RWPE2 (cell line): ENCODE results near the gene RHEB.
A peak's percentile ranks its signal among the peaks of the same experiment; 100 is the strongest.

Experiments
- ATAC-seq: fragments of 200-7000 bp; cut with Tn5 transposase; 3 replicates; pipeline ENCODE4 v1.9.1; 2021; ENCODE audit warnings: low read depth
- DNase-seq: peaks from one replicate; pipeline ENCODE4 v3.0.0-alpha.2; 2020; ENCODE audit warnings: low spot score
- H3K27ac ChIP-seq: fragments of 450-650 bp; 2 replicates; pipeline ENCODE4 v1.5.1; 2017; ENCODE audit warnings: mild to moderate bottlenecking; ENCODE audit not compliant: poor library complexity, severe bottlenecking
- H3K27me3 ChIP-seq: fragments of 250-450 bp; sonication (Bioruptor Pico); 2 replicates; pipeline ENCODE4 v1.5.1; 2021; ENCODE audit warnings: mild to moderate bottlenecking, moderate library complexity; ENCODE audit not compliant: insufficient read depth, poor library complexity, severe bottlenecking
- H3K36me3 ChIP-seq: fragments of 250-450 bp; sonication (Bioruptor Pico); 2 replicates; pipeline ENCODE4 v1.5.1; 2020; ENCODE audit warnings: low read depth, mild to moderate bottlenecking, moderate library complexity
- H3K4me1 ChIP-seq: fragments of 250-450 bp; sonication (Bioruptor Pico); 2 replicates; pipeline ENCODE4 v1.5.1; 2021; ENCODE audit warnings: mild to moderate bottlenecking, moderate library complexity; ENCODE audit not compliant: insufficient read depth, poor library complexity, severe bottlenecking
- H3K4me3 ChIP-seq: fragments of 250-450 bp; sonication (Bioruptor Pico); 2 replicates; pipeline ENCODE4 v1.5.1; 2021; ENCODE audit warnings: mild to moderate bottlenecking, moderate library complexity; ENCODE audit not compliant: severe bottlenecking
- H3K9me3 ChIP-seq: fragments of 250-450 bp; sonication (Bioruptor Pico); 2 replicates; pipeline ENCODE4 v1.5.1; 2021; ENCODE audit warnings: mild to moderate bottlenecking, moderate library complexity; ENCODE audit not compliant: severe bottlenecking
- CTCF ChIP-seq: fragments of 450-650 bp; IDR thresholded peaks from one replicate; pipeline ENCODE4 v1.5.1; 2017; ENCODE audit warnings: mild to moderate bottlenecking, moderate library complexity; ENCODE audit not compliant: poor library complexity, severe bottlenecking

RHEB gene

GRCh38 chr7:151460474-151460855, 59.2 kb downstream of the RHEB start:
- no peak overlapping the region for H3K4me3 ChIP-seq
- ATAC-seq (no peak), DNase-seq (no peak)
- peaks cover 8% of the 10 kb centered on the region for H3K36me3 ChIP-seq
- H3K4me1 ChIP-seq, result peaks cover 12% of the 10 kb centered on the region
- H3K27ac ChIP-seq, result peak overlapping the region; percentile 44
- H3K9me3 ChIP-seq, result peaks cover 15% of the 10 kb centered on the region
- no peaks in the 10 kb centered on the region for H3K27me3 ChIP-seq
- no peak for TF ChIP-seq CTCF

DNA sequence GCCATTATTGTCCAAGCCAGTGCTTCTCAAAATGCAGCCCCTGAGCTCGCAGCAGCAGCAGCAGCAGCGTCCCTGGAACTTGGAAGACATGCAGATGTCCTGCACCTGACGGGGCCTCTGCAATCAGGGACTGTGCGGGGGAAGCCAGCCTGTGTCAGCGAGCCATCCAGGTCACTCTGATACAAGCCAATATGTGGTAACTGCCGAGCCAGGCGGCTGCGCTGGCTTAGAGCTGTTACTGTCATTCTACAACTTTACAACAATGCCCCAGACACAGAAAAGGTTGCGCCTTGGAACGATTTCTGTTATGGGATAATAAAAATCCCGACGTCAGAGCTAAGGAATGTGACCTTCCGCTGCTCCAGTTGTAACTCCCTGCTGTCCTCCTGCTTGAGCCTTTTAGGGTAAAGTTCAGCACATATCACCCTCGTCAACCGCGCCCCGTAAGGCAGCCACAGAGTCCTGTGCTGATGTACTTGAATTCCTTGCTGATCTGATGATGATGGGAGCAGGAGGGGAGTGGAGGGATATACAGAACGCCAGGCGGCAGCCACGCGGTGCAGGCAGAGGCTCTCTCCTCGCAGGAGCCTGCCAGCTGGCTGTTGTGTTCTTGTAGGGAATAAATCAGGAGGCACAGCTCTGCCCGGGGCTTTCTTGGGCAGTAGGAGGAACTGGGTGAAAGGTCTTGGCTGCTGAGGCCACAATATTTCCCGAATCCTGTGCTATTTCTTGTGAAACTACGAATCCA, 59.8 kb downstream of the RHEB start:
- DNase-seq (peak; percentile 77), ATAC-seq (peak; percentile 91)
- Histone ChIP-seq H3K9me3 (peaks cover 15% of the 10 kb centered on the region), H3K4me3 (no peak overlapping the region), H3K27me3 (no peaks in the 10 kb centered on the region), H3K4me1 (peaks cover 12% of the 10 kb centered on the region), H3K36me3 (peaks cover 5% of the 10 kb centered on the region; the same call in 1 of the 2 replicates), H3K27ac (peak overlapping the region; percentile 44)
- peak; percentile 35 for TF ChIP-seq CTCF

DNA sequence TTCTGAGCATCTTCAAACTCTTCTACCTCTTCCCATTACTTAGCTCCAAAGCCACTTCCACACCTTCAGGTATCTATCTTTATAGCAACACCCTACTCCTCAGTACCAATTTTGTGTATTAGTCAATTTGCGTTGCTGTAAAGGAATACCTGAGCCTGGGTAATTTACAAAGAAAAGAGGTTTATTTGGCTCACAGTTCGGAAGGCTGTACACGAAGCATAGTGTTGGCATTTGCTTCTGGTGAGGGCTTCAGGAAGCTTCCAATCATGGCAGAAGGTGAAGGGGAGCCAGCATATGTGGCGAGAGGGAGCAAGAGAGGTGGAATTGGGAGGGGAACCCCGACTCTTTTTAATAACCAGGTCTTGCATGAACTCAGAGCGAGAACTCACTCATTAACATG, 62.2 kb downstream of the RHEB start:
- no peak for TF ChIP-seq CTCF
- no peak overlapping the region for H3K4me3 ChIP-seq
- peaks cover under 1% of the 10 kb centered on the region; the same call in 1 of the 2 replicates for H3K36me3 ChIP-seq
- H3K27ac ChIP-seq, result no peak overlapping the region
- DNase-seq, result no peak
- peaks cover 12% of the 10 kb centered on the region for H3K4me1 ChIP-seq
- ATAC-seq, result no peak
- H3K9me3 ChIP-seq, result peaks cover 10% of the 10 kb centered on the region
- H3K27me3 ChIP-seq, result no peaks in the 10 kb centered on the region

DNA sequence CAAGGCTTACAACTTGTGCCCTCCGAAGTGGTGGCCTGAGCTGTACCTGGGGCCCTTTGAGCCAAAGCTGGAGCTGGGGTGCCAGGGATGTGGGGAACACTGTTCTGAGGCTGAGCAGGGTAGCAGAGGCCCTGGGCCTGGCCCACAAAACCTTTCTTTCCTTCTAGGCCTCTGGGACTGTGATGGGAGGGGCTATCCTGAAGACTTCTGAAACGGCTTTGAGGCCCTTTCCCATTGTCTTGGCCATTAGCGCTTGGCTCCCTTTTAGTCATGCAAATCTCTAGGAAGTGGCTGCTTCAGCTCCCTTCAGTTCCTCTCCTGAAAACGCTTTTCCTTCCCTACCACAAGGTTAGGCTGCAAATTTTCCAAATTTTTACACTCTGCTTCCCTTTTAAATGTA, 62.9 kb downstream of the RHEB start:
- Histone ChIP-seq H3K4me3 (no peak overlapping the region), H3K9me3 (peaks cover 4% of the 10 kb centered on the region), H3K36me3 (no peaks in the 10 kb centered on the region), H3K27me3 (no peaks in the 10 kb centered on the region), H3K4me1 (peaks cover 12% of the 10 kb centered on the region), H3K27ac (no peak overlapping the region)
- no peak for ATAC-seq
- no peak for TF ChIP-seq CTCF
- DNase-seq, result no peak

DNA sequence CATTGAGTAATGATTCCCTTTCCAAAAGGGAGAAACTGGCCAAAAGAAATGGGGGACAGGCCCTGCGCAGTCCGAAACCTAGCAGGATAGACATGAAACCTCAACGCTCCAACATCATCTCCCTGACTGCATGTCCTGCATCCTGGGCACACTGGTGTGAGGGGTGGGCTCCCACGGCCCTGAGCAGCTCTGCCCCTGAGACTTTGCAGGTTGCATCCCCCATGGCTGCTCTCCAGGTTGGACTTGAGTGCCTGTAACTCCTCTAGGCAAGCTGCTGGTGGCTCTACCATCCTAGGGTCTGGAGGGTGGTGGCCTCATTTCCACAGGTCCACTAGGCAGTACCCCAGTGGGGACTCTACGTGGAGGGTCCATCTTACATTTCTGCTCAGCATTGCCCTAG, 63.4 kb downstream of the RHEB start:
- Histone ChIP-seq H3K27ac (no peak overlapping the region), H3K27me3 (no peaks in the 10 kb centered on the region), H3K4me1 (peaks cover 12% of the 10 kb centered on the region), H3K9me3 (no peaks in the 10 kb centered on the region), H3K4me3 (no peak overlapping the region), H3K36me3 (no peaks in the 10 kb centered on the region)
- ATAC-seq (no peak), DNase-seq (no peak)
- no peak for TF ChIP-seq CTCF
